Measurements from ENCODE around the gene MACROD2. TPM values are rescaled to one million over a fixed set of nuclear protein-coding genes. Genes with fewer than 3 reads are reported as not detected.

MACROD2 gene
- total RNA-seq, 4 donors from 2014 or later: 1.8 to 4.8 (median 2.9) TPM

GRCh38 chr20:15342991-15343523 lies 1347.7 kb downstream of the MACROD2 start:
- no peak for DNase-seq
- WGBS, 2 donors: 76 to 82% methylated on average over 3 of the region's 3 CpGs
- Histone ChIP-seq H3K9me3 (no peaks in the 10 kb centered on the region), H3K36me3 (no peaks in the 10 kb centered on the region), H3K4me1 (peaks cover 0 to 7% (median 0%) of the 10 kb centered on the region in 3 donors), H3K4me3 (no peak overlapping the region), H3K27me3 (no peaks in the 10 kb centered on the region), H3K27ac (no peak overlapping the region)
- TF ChIP-seq CTCF (IDR thresholded peaks at IDR 0.05) (no peak), POLR2A (IDR thresholded peaks at IDR 0.05) (no peak)
- intact Hi-C loops (cut with DNase I): no loop called here

GRCh38 chr20:15345287-15345686 lies 1350.0 kb downstream of the MACROD2 start:
- DNase-seq: no peak
- WGBS, 2 donors: 98 to 100% methylated on average over 2 of the region's 2 CpGs
- H3K4me1 ChIP-seq: no peaks in the 10 kb centered on the region
- H3K27ac ChIP-seq: no peak overlapping the region
- no peak overlapping the region for H3K4me3 ChIP-seq
- no peaks in the 10 kb centered on the region for H3K27me3 ChIP-seq
- H3K9me3 ChIP-seq: no peaks in the 10 kb centered on the region
- intact Hi-C loops (cut with DNase I): no loop called here
- TF ChIP-seq CTCF (IDR thresholded peaks at IDR 0.05): no peak
- TF ChIP-seq POLR2A (IDR thresholded peaks at IDR 0.05): no peak
- H3K36me3 ChIP-seq: no peaks in the 10 kb centered on the region

GRCh38 chr20:15346657-15347280 lies 1351.5 kb downstream of the MACROD2 start:
- intact Hi-C loops (cut with DNase I): no loop called here
- TF ChIP-seq CTCF (IDR thresholded peaks at IDR 0.05) (no peak), POLR2A (IDR thresholded peaks at IDR 0.05) (no peak)

GRCh38 chr20:15359056-15359455 lies 1363.7 kb downstream of the MACROD2 start:
- H3K27me3 ChIP-seq: no peaks in the 10 kb centered on the region
- no peaks in the 10 kb centered on the region for H3K4me1 ChIP-seq
- WGBS, 2 donors: 54 to 65% methylated on average over 2 of the region's 2 CpGs
- no peak for TF ChIP-seq CTCF (IDR thresholded peaks at IDR 0.05)
- no peak for TF ChIP-seq POLR2A (IDR thresholded peaks at IDR 0.05)
- H3K9me3 ChIP-seq: no peaks in the 10 kb centered on the region
- H3K4me3 ChIP-seq: no peak overlapping the region
- no peaks in the 10 kb centered on the region for H3K36me3 ChIP-seq
- no peak overlapping the region for H3K27ac ChIP-seq
- no peak for DNase-seq
- intact Hi-C loops (cut with DNase I): no loop called here

More at GRCh38 chr20:15346657-15347280, 1351.5 kb downstream of the MACROD2 start:
- no peaks in the 10 kb centered on the region for H3K4me1 ChIP-seq
- no peak overlapping the region for H3K4me3 ChIP-seq
- DNase-seq: no peak
- no peaks in the 10 kb centered on the region for H3K36me3 ChIP-seq
- 89 to 100% methylated on average over 3 of the region's 3 CpGs for WGBS, 2 donors
- H3K27me3 ChIP-seq: no peaks in the 10 kb centered on the region
- no peak overlapping the region for H3K27ac ChIP-seq
- no peaks in the 10 kb centered on the region for H3K9me3 ChIP-seq

- 50 to 75% methylated on average over 1 of the region's 1 CpG for WGBS, 2 donors
- H3K27ac ChIP-seq: no peak overlapping the region
- H3K27me3 ChIP-seq: no peaks in the 10 kb centered on the region
- no peaks in the 10 kb centered on the region for H3K36me3 ChIP-seq
- intact Hi-C loops (cut with DNase I): no loop called here
- no peaks in the 10 kb centered on the region for H3K9me3 ChIP-seq
- H3K4me1 ChIP-seq: no peaks in the 10 kb centered on the region
- no peak overlapping the region for H3K4me3 ChIP-seq
- TF ChIP-seq CTCF (IDR thresholded peaks at IDR 0.05): no peak
- no peak for TF ChIP-seq POLR2A (IDR thresholded peaks at IDR 0.05)
- no peak for DNase-seq
These were observed 1367.5 kb downstream of the MACROD2 start for GRCh38 chr20:15362849-15363248.
